Left kidney (tissue), 8 donors: ENCODE data around the gene MAGEC3. TPM values are rescaled to one million over a fixed set of nuclear protein-coding genes. Genes with fewer than 3 reads are reported as not detected.
"Not testable (repeated sequence)": the region's sequence is repeated elsewhere in the genome, so short reads cannot be mapped to it uniquely, and the experiment has no call there.

ENCODE experiments used
- DNase-seq: peaks from one replicate; pipeline ENCODE4 v3.0.0-alpha.2; 2013
- long read RNA-seq, 8 donors: transcript quantifications; one replicate each; lab custom pipeline, GENCODE V29; 2026
- polyA plus RNA-seq: library from polyadenylated mRNA; unstranded; fragments of 120-200 nt; gene quantifications from one replicate; pipeline ENCODE4 v1.2.1, GENCODE V29; 2013; ENCODE audit not compliant: insufficient read length

Gene MAGEC3
- 0.37 TPM for polyA plus RNA-seq
- long read RNA-seq, donor 1, result 0 reads
- long read RNA-seq, donor 2, result 0 reads
- long read RNA-seq, donor 3, result 0 reads
- long read RNA-seq, donor 4, result 0 reads
- long read RNA-seq, donor 5, result 0 reads
- long read RNA-seq, donor 6, result 0 reads
- long read RNA-seq, donor 7, result 0 reads
- long read RNA-seq, donor 8, result 0 reads

DNA sequence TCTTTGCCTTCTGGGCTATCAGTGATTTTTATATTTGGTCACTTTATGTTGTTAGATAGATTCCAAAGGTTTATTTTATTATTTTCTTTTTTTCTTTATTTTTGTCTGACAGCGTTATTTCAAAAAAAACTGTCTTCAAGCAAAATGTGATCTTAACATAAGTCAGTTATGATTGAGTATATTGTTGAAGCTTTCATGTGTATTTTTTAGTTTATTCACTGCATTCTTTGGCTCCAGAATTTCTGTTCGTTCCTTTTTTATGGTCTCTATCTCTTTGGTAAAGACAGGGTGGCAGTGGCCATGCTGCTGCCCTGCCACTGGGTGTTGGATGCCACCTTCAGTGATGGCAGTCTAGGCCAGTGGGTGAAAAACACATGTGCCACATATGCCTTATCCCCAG lies at the start of gene MAGEC3:
Gene MAGEC3, plus strand, starts transcription at position 301 of the 400 bp plus-strand sequence. Its CDS starts 0 bp downstream, at position 301.
- DNase-seq, result no peak

- DNase-seq, result no peak
Observed at GRCh38 chrX:141791856-141792255, 46.3 kb upstream of the MAGEC3 start.

GRCh38 chrX:141811438-141811837 lies 26.7 kb upstream of the MAGEC3 start:
- DNase-seq, result no peak

- no peak for DNase-seq
Observed at GRCh38 chrX:141814213-141814857, 23.8 kb upstream of the MAGEC3 start.

DNA sequence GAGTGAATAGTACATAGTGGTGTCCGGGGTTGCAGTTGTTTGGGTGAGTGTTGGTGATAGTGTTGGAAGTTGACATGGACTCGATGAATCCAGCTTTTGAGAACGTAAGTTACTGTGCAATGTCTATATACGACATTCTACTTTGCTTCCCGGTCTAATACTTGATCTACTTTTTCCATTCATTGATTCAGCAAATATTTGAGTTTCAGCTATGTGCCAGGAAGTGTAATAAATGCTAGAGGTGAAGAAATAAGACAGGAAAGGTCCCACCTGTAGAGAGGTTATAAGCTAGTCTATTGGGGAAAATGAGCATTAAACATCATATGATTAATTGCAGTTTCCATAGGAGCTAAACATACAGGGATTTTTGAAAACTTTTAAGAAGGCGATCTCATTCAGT lies 22.2 kb upstream of the MAGEC3 start:
- DNase-seq, result no peak

- DNase-seq, result no peak
Observed at GRCh38 chrX:141832247-141832646, 5.9 kb upstream of the MAGEC3 start.

GRCh38 chrX:141839856-141840255 lies 1.7 kb downstream of the MAGEC3 start:
- no peak for DNase-seq

DNA sequence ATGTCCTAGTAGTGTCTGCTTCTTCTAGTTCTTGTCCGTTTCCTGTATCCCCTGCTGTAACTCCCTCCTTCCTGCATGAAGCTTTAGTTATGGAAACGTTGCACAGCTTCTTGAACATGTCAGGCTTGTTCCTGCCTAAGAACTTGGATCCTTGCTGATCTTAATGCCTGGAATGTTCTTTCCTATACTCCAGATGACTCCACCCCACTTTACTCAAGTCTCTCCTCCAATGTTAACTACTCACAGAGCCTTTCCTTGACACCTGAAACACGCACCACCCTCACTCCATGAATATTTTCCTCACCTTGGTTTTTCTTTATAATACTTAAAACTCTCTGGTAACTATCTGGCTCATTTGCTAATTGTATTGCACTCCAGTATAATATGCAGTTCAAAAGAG lies 19.4 kb downstream of the MAGEC3 start:
- DNase-seq, result no peak

GRCh38 chrX:141879616-141880015 lies 41.5 kb downstream of the MAGEC3 start:
- no peak for DNase-seq

- DNase-seq, result not testable (repeated sequence)
Observed at GRCh38 chrX:141888811-141889210, 50.7 kb downstream of the MAGEC3 start.

- no peak for DNase-seq
Observed at GRCh38 chrX:141894733-141895132, 56.6 kb downstream of the MAGEC3 start.

DNA sequence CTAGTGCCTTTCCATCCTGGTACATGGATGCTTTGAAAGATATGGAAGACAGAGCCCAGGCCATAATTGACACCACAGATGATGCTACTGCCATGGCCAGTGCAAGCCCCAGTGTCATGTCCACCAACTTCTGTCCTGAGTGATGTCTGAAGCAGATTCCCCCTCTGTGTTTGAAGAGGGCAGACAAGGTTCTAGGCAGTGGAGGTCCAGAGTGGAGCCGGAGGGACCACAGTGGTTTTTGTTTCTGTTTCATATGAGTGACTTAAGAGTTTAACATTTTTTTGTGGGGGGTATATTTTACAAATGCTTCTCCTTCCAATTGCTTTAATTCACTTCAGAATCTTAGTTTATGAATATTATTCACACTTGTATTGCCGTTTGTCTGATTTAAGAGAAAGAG lies 59.6 kb downstream of the MAGEC3 start:
- no peak for DNase-seq

GRCh38 chrX:141902366-141902765 lies 64.2 kb downstream of the MAGEC3 start:
- DNase-seq, result no peak

GRCh38 chrX:141903400-141904155 lies 65.5 kb downstream of the MAGEC3 start, which contains the start of gene MAGEC1:
Gene MAGEC1 (plus strand): TSS chrX:141903894. CDS start chrX:141905073, 1,179 bp downstream.
- DNase-seq, result no peak

GRCh38 chrX:141904262-141904661 lies 66.1 kb downstream of the MAGEC3 start:
- DNase-seq, result no peak

GRCh38 chrX:141917801-141918200 lies 79.7 kb downstream of the MAGEC3 start:
- no peak for DNase-seq

GRCh38 chrX:141924293-141924692 lies 86.2 kb downstream of the MAGEC3 start:
- DNase-seq, result no peak

GRCh38 chrX:141928432-141928831 lies 90.3 kb downstream of the MAGEC3 start:
- DNase-seq, result no peak

- DNase-seq, result no peak
Observed at GRCh38 chrX:141934059-141934641, 96.0 kb downstream of the MAGEC3 start.

GRCh38 chrX:141935645-141936044 lies 97.5 kb downstream of the MAGEC3 start:
- DNase-seq, result no peak

GRCh38 chrX:141936080-141936479 lies 98.0 kb downstream of the MAGEC3 start:
- DNase-seq, result no peak

- no peak for DNase-seq
Observed at GRCh38 chrX:141941234-141941633, 103.1 kb downstream of the MAGEC3 start.

GRCh38 chrX:141945426-141945825 lies 107.3 kb downstream of the MAGEC3 start:
- no peak for DNase-seq
